A549 (cell line): ENCODE results near the gene ATP1B3. TPM values are rescaled to one million over a fixed set of nuclear protein-coding genes. Genes with fewer than 3 reads are reported as not detected.
"Not testable (repeated sequence)": the region's sequence is repeated elsewhere in the genome, so short reads cannot be mapped to it uniquely, and the experiment has no call there.

Experiments
- ATAC-seq, 2 experiments: fragments of 200-7000 bp in 1 of 2; fragments of >200 bp in 1 of 2; cut with Nextera tagmentation in 1 of 2; cut with Tn5 transposase in 1 of 2; 3 replicates each; pipeline versions ENCODE4 v1.8.0 to v1.9.1; 2018 to 2020; ENCODE audit warnings: mild to moderate bottlenecking in 1 of 2, moderate library complexity in 1 of 2
- CTCF ChIA-PET: fragments of 300-600 bp; sonication (Branson Sonifier 250); formaldehyde crosslinking; extraction: SDS; loops from one replicate; lab custom pipeline; 2021; ENCODE audit warnings: antibody characterized with exemption, inconsistent platforms; lab: Yijun Ruan, JAX
- POLR2A ChIA-PET: fragments of 350-600 bp; formaldehyde crosslinking; extraction: SDS; loops from one replicate; lab custom pipeline; 2021; ENCODE audit warnings: antibody characterized with exemption, inconsistent platforms; lab: Yijun Ruan, JAX
- DNase-seq, 2 experiments: peaks; one replicate each; pipeline versions ENCODE4 v3.0.0 to v3.0.0-alpha.2; 2011 to 2016; ENCODE audit warnings: low read depth in 1 of 2, low spot score in 1 of 2
- FAIRE-seq: peaks from 2 replicates; lab custom pipeline; 2011; peaks lifted over from hg19 to GRCh38; lab: Jason Lieb, UNC
- H3K27ac ChIP-seq, 2 experiments: fragments of >200 bp; sonication (Bioruptor Twin); formaldehyde crosslinking; 3 replicates each; pipeline ENCODE4 v1.5.1; 2016 to 2017
- H3K4me1 ChIP-seq: fragments of >200 bp; sonication (Bioruptor Twin); formaldehyde crosslinking; 3 replicates; pipeline ENCODE4 v1.6.1; 2016
- H3K4me2 ChIP-seq: fragments of >200 bp; sonication (Bioruptor Twin); formaldehyde crosslinking; 3 replicates; pipeline ENCODE4 v1.6.1; 2016
- H3K4me3 ChIP-seq: fragments of >200 bp; sonication (Bioruptor Twin); formaldehyde crosslinking; 3 replicates; pipeline ENCODE4 v1.5.1; 2016
- H3K9me3 ChIP-seq: fragments of >200 bp; sonication (Bioruptor Twin); formaldehyde crosslinking; 3 replicates; pipeline ENCODE4 v1.6.1; 2016
- ATOH8 ChIP-seq: fragments of 250-450 bp; sonication (Bioruptor Pico); IDR thresholded peaks from 2 replicates; pipeline ENCODE4 v1.5.0; 2020; ENCODE audit warnings: low read depth, mild to moderate bottlenecking, moderate library complexity
- BCL3 ChIP-seq: fragments of >200 bp; sonication (Bioruptor Twin); formaldehyde crosslinking; IDR thresholded peaks from 3 replicates; pipeline ENCODE4 v1.6.1; 2016
- BHLHE40 ChIP-seq: IDR thresholded peaks from 2 replicates; pipeline ENCODE4 v1.6.1; 2012; ENCODE audit warnings: low read depth, low read length, inconsistent platforms
- CBX2 ChIP-seq: fragments of 200-600 bp; sonication (generic); IDR thresholded peaks from 2 replicates; pipeline ENCODE4 v1.6.1; 2016; ENCODE audit warnings: low read depth, mild to moderate bottlenecking, borderline replicate concordance
- CBX8 ChIP-seq: fragments of 200-600 bp; sonication (generic); IDR thresholded peaks from 2 replicates; pipeline ENCODE4 v1.6.1; 2016
- CEBPB ChIP-seq, 2 experiments: fragments of >200 bp in 1 of 2; sonication (Bioruptor Twin) in 1 of 2; formaldehyde crosslinking in 1 of 2; IDR thresholded peaks; 2 replicates each; pipeline ENCODE4 v1.6.1; 2012 to 2016
- CTCF ChIP-seq: fragments of >200 bp; sonication (Bioruptor Twin); formaldehyde crosslinking; IDR thresholded peaks from 3 replicates; pipeline ENCODE4 v1.5.1; 2016
- EHF ChIP-seq: fragments of 250-450 bp; sonication (Bioruptor Pico); IDR thresholded peaks from 2 replicates; pipeline ENCODE4 v1.5.0; 2020; ENCODE audit warnings: mild to moderate bottlenecking
- EHMT2 ChIP-seq: fragments of 200-600 bp; sonication (generic); IDR thresholded peaks from 2 replicates; pipeline ENCODE4 v1.6.1; 2016; ENCODE audit warnings: antibody characterized with exemption, low read depth, mild to moderate bottlenecking, moderate library complexity
- EP300 ChIP-seq, 2 experiments: fragments of >200 bp; sonication (Bioruptor Twin); formaldehyde crosslinking; IDR thresholded peaks; 2 replicates in 1 of 2; 3 replicates in 1 of 2; pipeline ENCODE4 v1.6.1; 2016 to 2017
- FOSB ChIP-seq: fragments of 250-450 bp; sonication (Bioruptor Pico); IDR thresholded peaks from 2 replicates; pipeline ENCODE4 v1.5.0; 2020; ENCODE audit warnings: mild to moderate bottlenecking, moderate library complexity
- FOXS1 ChIP-seq: fragments of 250-450 bp; sonication (Bioruptor Pico); IDR thresholded peaks from 2 replicates; pipeline ENCODE4 v1.5.0; 2020; ENCODE audit warnings: mild to moderate bottlenecking, moderate library complexity
- HDAC2 ChIP-seq: fragments of 200-600 bp; sonication (generic); IDR thresholded peaks from 2 replicates; pipeline ENCODE4 v1.6.1; 2016
- HMGXB4 ChIP-seq: fragments of 250-450 bp; sonication (Bioruptor Pico); IDR thresholded peaks from 2 replicates; pipeline ENCODE4 v1.5.0; 2021; ENCODE audit warnings: mild to moderate bottlenecking, moderate library complexity, borderline replicate concordance
- PBX3 ChIP-seq: IDR thresholded peaks from 2 replicates; pipeline ENCODE4 v1.6.1; 2012
- RAD21 ChIP-seq, 2 experiments: fragments of >200 bp in 1 of 2; sonication (Bioruptor Twin) in 1 of 2; formaldehyde crosslinking in 1 of 2; IDR thresholded peaks in 1 of 2; conservative IDR thresholded peaks in 1 of 2; 2 replicates in 1 of 2; 3 replicates in 1 of 2; pipeline ENCODE4 v1.6.1; 2012 to 2018; ENCODE audit warnings: inconsistent platforms in 1 of 2
- RCOR1 ChIP-seq: fragments of 150-350 bp; IDR thresholded peaks from 2 replicates; pipeline ENCODE4 v1.6.1; 2014; ENCODE audit warnings: antibody characterized with exemption, low read length, low read depth
- RNF2 ChIP-seq: fragments of 200-600 bp; sonication (generic); IDR thresholded peaks from 2 replicates; pipeline ENCODE4 v1.6.1; 2016; ENCODE audit warnings: low read depth, mild to moderate bottlenecking, antibody characterized with exemption, moderate library complexity, borderline replicate concordance
- SMC3 ChIP-seq: fragments of >200 bp; sonication (Bioruptor Twin); formaldehyde crosslinking; IDR thresholded peaks from 3 replicates; pipeline ENCODE4 v1.6.1; 2018; ENCODE audit warnings: inconsistent platforms
- SREBF2 ChIP-seq: fragments of 450-650 bp; IDR thresholded peaks from 2 replicates; pipeline ENCODE4 v1.6.1; 2014; ENCODE audit warnings: mild to moderate bottlenecking, moderate library complexity
- ZC3H11A ChIP-seq: fragments of 450-650 bp; IDR thresholded peaks from 2 replicates; pipeline ENCODE4 v1.6.1; 2014; ENCODE audit warnings: antibody characterized with exemption, mild to moderate bottlenecking
- ZFP36 ChIP-seq: fragments of 450-650 bp; IDR thresholded peaks from 2 replicates; pipeline ENCODE4 v1.6.1; 2014; ENCODE audit warnings: borderline replicate concordance; ENCODE audit not compliant: partially characterized antibody
- ZNF302 ChIP-seq: fragments of 250-450 bp; sonication (Bioruptor Pico); IDR thresholded peaks from 2 replicates; pipeline ENCODE4 v1.9.0; 2021; ENCODE audit warnings: inconsistent platforms, mild to moderate bottlenecking, moderate library complexity
- ZSCAN20 ChIP-seq: fragments of 250-450 bp; sonication (Bioruptor Pico); IDR thresholded peaks from 2 replicates; pipeline ENCODE4 v1.8.0; 2022; ENCODE audit warnings: mild to moderate bottlenecking, moderate library complexity
- WGBS: methylation state at CpG from one replicate; pipeline ENCODE4 v1.1.6; 2017; ENCODE audit errors: missing lambda C conversion rate; 5-methylcytosine and 5-hydroxymethylcytosine counted together
- polyA plus RNA-seq, 4 experiments: library from polyadenylated mRNA; depleted of rRNA in 3 of 4; stranded (reverse); fragments of >200 nt; fragmentation: RNase III in 1 of 4; extraction: RNeasy Plus Mini Kit Qiagen cat#74134 plus additional on column Dnase treatment in 1 of 4; gene quantifications; 2 replicates in 3 of 4; 3 replicates in 1 of 4; pipeline ENCODE4 v1.2.3, GENCODE V29; 2011 to 2017

The ATP1B3 gene
- polyA plus RNA-seq, 2 of the 4 experiments (the other 2 are of a cell fraction), result 230 to 306 TPM

- ATAC-seq (peak in 1 of 2 experiments; percentile 33; a peak in 1 of 6 replicates), FAIRE-seq (no peak), DNase-seq (no peak)
- ChIA-PET CTCF (interaction anchor here (1.5 kb wide), 1 partner anchor 107 kb away, joined by 4 read pairs; the partner anchor contains the start of gene RNF7), POLR2A (no interaction called here)
- 84% methylated on average over 5 of the region's 5 CpGs for whole genome bisulfite sequencing
- Histone ChIP-seq H3K4me2 (no peak overlapping the region), H3K4me1 (no peaks in the 10 kb centered on the region), H3K4me3 (no peak overlapping the region), H3K27ac (no peak overlapping the region), H3K9me3 (no peaks in the 10 kb centered on the region)
- TF ChIP-seq BCL3 (no peak), EHF (CRISPR knock-in tag) (no peak), ZNF302 (no peak), HMGXB4 (CRISPR knock-in tag) (no peak), ZSCAN20 (CRISPR knock-in tag) (no peak), CBX8 (no peak), FOXS1 (no peak), ZC3H11A (no peak), RCOR1 (no peak), HDAC2 (no peak), RNF2 (no peak), ZFP36 (no peak), CBX2 (no peak), CTCF (no peak)
These were observed 30.9 kb upstream of the ATP1B3 start for GRCh38 chr3:141845407-141846049.

- TF ChIP-seq EP300 (IDR thresholded peaks at IDR 0.05) (no peak), RAD21 (conservative IDR thresholded peaks at IDR 0.05 in 1 of 2, IDR thresholded peaks at IDR 0.05 in 1 of 2) (no peak), PBX3 (no peak), CEBPB (IDR thresholded peaks at IDR 0.05) (no peak), BHLHE40 (no peak), SREBF2 (no peak), RCOR1 (no peak), RNF2 (no peak), ATOH8 (CRISPR knock-in tag) (no peak), ZC3H11A (no peak), EHMT2 (no peak), FOSB (CRISPR knock-in tag) (no peak), CBX8 (no peak), SMC3 (no peak)
- WGBS, result 57% methylated on average over 3 of the region's 3 CpGs
These were observed 30.4 kb upstream of the ATP1B3 start for GRCh38 chr3:141846050-141846433.

GRCh38 chr3:141848159-141848748 lies 28.2 kb upstream of the ATP1B3 start:
- DNase-seq, POLR2A ChIA-PET, H3K4me1 ChIP-seq, H3K4me3 ChIP-seq, ATAC-seq, FAIRE-seq, H3K27ac ChIP-seq, H3K9me3 ChIP-seq, H3K4me2 ChIP-seq: not testable (repeated sequence)
- WGBS, result 92% methylated on average over 5 of the region's 5 CpGs
- CTCF ChIA-PET, result interaction anchor here (0.6 kb wide), 2 partner anchors 17 to 55 kb away, joined by 3 to 6 read pairs; no protein-coding TSS in a partner anchor

More at GRCh38 chr3:141846050-141846433, 30.4 kb upstream of the ATP1B3 start:
- ATAC-seq (no peak), DNase-seq (no peak), FAIRE-seq (no peak)
- H3K4me3 ChIP-seq, result no peak overlapping the region
- POLR2A ChIA-PET, result no interaction called here
- H3K4me2 ChIP-seq, result no peak overlapping the region
- no peaks in the 10 kb centered on the region for H3K4me1 ChIP-seq
- CTCF ChIA-PET, result no interaction called here
- no peak overlapping the region for H3K27ac ChIP-seq
- no peaks in the 10 kb centered on the region for H3K9me3 ChIP-seq
